Liver (tissue), 9 donors: ENCODE data around the gene BAAT. TPM values are rescaled to one million over a fixed set of nuclear protein-coding genes. Genes with fewer than 3 reads are reported as not detected.

Source experiments
- DNase-seq: peaks from one replicate; pipeline ENCODE4 v3.0.0-alpha.2; 2017; ENCODE audit warnings: low spot score
- H3K27ac ChIP-seq, 2 donors: one replicate each; pipeline ENCODE4 v1.7.0; 2013; ENCODE audit warnings: inconsistent platforms in 2 of 2, low read length in 2 of 2, control low read depth in 1 of 2, low read depth in 1 of 2, mild to moderate bottlenecking in 1 of 2
- H3K27me3 ChIP-seq, 4 donors: one replicate each; pipeline versions ENCODE4 v1.6.1 to v1.7.0; 2013; ENCODE audit warnings: low read length in 3 of 4, inconsistent platforms in 1 of 4, mild to moderate bottlenecking in 1 of 4, moderate library complexity in 1 of 4; ENCODE audit not compliant: control insufficient read depth in 4 of 4, insufficient read depth in 4 of 4
- H3K36me3 ChIP-seq, 4 donors: one replicate each; pipeline versions ENCODE4 v1.6.1 to v1.7.0; 2013; ENCODE audit warnings: low read length in 3 of 4, mild to moderate bottlenecking in 3 of 4, low read depth in 1 of 4, moderate library complexity in 1 of 4; ENCODE audit not compliant: control insufficient read depth in 4 of 4, insufficient read depth in 3 of 4
- H3K4me1 ChIP-seq, 4 donors: one replicate each; pipeline versions ENCODE4 v1.6.1 to v1.7.0; 2013; ENCODE audit warnings: low read length in 3 of 4, mild to moderate bottlenecking in 3 of 4, moderate library complexity in 1 of 4; ENCODE audit not compliant: control insufficient read depth in 4 of 4, insufficient read depth in 4 of 4
- H3K4me3 ChIP-seq, 3 donors: one replicate each; pipeline versions ENCODE4 v1.6.1 to v1.7.0; 2013; ENCODE audit warnings: low read length in 3 of 3, control low read depth in 1 of 3, low read depth in 1 of 3, mild to moderate bottlenecking in 1 of 3
- H3K9ac ChIP-seq, 2 donors: one replicate each; pipeline ENCODE4 v1.7.0; 2013; ENCODE audit warnings: low read length in 2 of 2, mild to moderate bottlenecking in 2 of 2, moderate library complexity in 2 of 2, control low read depth in 1 of 2, low read depth in 1 of 2
- H3K9me3 ChIP-seq, 4 donors: one replicate each; pipeline versions ENCODE4 v1.6.1 to v1.7.0; 2013; ENCODE audit warnings: low read length in 3 of 4; ENCODE audit not compliant: control insufficient read depth in 4 of 4
- FOXA1 ChIP-seq: IDR thresholded peaks from 2 replicates; pipeline ENCODE4 v1.6.1; 2016; ENCODE audit warnings: antibody characterized with exemption
- FOXA2 ChIP-seq: IDR thresholded peaks from 2 replicates; pipeline ENCODE4 v1.6.1; 2016; ENCODE audit warnings: antibody characterized with exemption
- GABPA ChIP-seq, 2 donors: IDR thresholded peaks in 1 of 2; conservative IDR thresholded peaks in 1 of 2; 2 replicates each; pipeline ENCODE4 v1.6.1; 2016; ENCODE audit warnings: antibody characterized with exemption in 2 of 2, mild to moderate bottlenecking in 1 of 2, moderate library complexity in 1 of 2
- HNF4G ChIP-seq: IDR thresholded peaks from 2 replicates; pipeline ENCODE4 v1.6.1; 2016; ENCODE audit warnings: antibody characterized with exemption
- JUND ChIP-seq, 2 donors: IDR thresholded peaks; 2 replicates each; pipeline ENCODE4 v1.6.1; 2016; ENCODE audit warnings: antibody characterized with exemption in 2 of 2
- RAD21 ChIP-seq, 2 donors: IDR thresholded peaks; 2 replicates each; pipeline ENCODE4 v1.6.1; 2016; ENCODE audit warnings: antibody characterized with exemption in 2 of 2, mild to moderate bottlenecking in 2 of 2
- RXRA ChIP-seq, 2 donors: IDR thresholded peaks; 2 replicates each; pipeline ENCODE4 v1.6.1; 2017 to 2018; ENCODE audit warnings: antibody characterized with exemption in 2 of 2, mild to moderate bottlenecking in 1 of 2
- SP1 ChIP-seq: IDR thresholded peaks from 2 replicates; pipeline ENCODE4 v1.6.1; 2018; ENCODE audit warnings: antibody characterized with exemption, mild to moderate bottlenecking
- TAF1 ChIP-seq: conservative IDR thresholded peaks from 2 replicates; pipeline ENCODE4 v1.6.1; 2016; ENCODE audit warnings: antibody characterized with exemption, mild to moderate bottlenecking
- YY1 ChIP-seq: IDR thresholded peaks from 2 replicates; pipeline ENCODE4 v1.6.1; 2016; ENCODE audit warnings: antibody characterized with exemption, mild to moderate bottlenecking
- WGBS: extraction: QIAGEN DNeasy Blood & Tissue Kit; methylation state at CpG from one replicate; pipeline ENCODE4 v1.1.7; 2013; 5-methylcytosine and 5-hydroxymethylcytosine counted together
- polyA plus RNA-seq, 2 donors: library from polyadenylated mRNA; stranded (reverse) in 1 of 2; unstranded in 1 of 2; fragments of 200-250 nt in 1 of 2; fragments of >200 nt in 1 of 2; fragmentation: Nextera tagmentation in 1 of 2; extraction: Ambion mirVana in 1 of 2; gene quantifications; one replicate each; pipeline versions ENCODE4 v1.2.1 to v1.2.3, GENCODE V29; 2013 to 2015
- total RNA-seq, 2 donors: library from RNA; depleted of rRNA; stranded (reverse); fragments of >200 nt; gene quantifications; one replicate each; pipeline ENCODE4 v1.2.3, GENCODE V29; 2014
- TF ChIP-seq, protein P1 (sequence below): IDR thresholded peaks from 2 replicates; pipeline ENCODE4 v1.6.1; 2016; ENCODE audit warnings: antibody characterized with exemption, mild to moderate bottlenecking
- TF ChIP-seq, protein P2 (sequence below): IDR thresholded peaks from 2 replicates; pipeline ENCODE4 v1.6.1; 2016; ENCODE audit warnings: antibody characterized with exemption
- TF ChIP-seq, protein P3 (sequence below): IDR thresholded peaks from 2 replicates; pipeline ENCODE4 v1.6.1; 2016; ENCODE audit warnings: antibody characterized with exemption
- TF ChIP-seq, protein P4 (sequence below): fragments of 150-350 bp; IDR thresholded peaks from 2 replicates; pipeline ENCODE4 v1.5.1; 2017; ENCODE audit warnings: improper control_type of control experiment, low read depth, low read length; ENCODE audit not compliant: missing input control
- TF ChIP-seq, protein P5 (sequence below): IDR thresholded peaks from 2 replicates; pipeline ENCODE4 v1.6.1; 2016; ENCODE audit warnings: antibody characterized with exemption
- donor health status: healthy.
- donor health status: healthy.
- donor health status: healthy.
- donor health status: healthy.
- donor health status: healthy.

The BAAT gene
- total and polyA plus RNA-seq, 4 donors, result 31.9 to 275 (median 151) TPM

DNA sequence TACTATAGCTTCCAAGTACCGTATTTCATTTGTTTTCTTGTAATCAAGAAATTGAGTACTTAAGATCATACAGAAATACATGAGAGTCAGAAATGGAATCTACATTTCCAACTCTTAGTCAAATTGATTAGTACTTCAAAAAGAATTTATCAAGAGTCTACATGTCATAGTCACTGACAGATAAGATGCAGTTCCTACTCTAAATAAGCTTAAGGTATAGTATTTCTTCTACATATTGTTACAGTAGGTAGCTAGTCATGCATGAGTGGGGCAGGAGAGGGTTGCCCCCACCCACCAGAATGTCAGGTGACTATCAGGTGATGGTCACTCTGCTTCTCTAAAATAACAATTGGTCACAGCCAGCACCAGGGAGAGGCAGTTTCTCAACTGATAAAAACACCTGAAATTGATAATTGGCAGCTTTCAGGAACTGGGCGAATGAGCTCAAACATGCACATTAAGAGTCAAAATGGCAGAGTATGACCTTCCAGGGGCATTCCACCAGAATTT is 2.9 kb downstream of the BAAT start:
- TF ChIP-seq YY1, result peak; percentile 64
- no peak for TF ChIP-seq GABPA (IDR thresholded peaks at IDR 0.05 in 1 of 2, conservative IDR thresholded peaks at IDR 0.05 in 1 of 2)
- TF ChIP-seq SP1, result no peak
- TF ChIP-seq, protein P1, sequence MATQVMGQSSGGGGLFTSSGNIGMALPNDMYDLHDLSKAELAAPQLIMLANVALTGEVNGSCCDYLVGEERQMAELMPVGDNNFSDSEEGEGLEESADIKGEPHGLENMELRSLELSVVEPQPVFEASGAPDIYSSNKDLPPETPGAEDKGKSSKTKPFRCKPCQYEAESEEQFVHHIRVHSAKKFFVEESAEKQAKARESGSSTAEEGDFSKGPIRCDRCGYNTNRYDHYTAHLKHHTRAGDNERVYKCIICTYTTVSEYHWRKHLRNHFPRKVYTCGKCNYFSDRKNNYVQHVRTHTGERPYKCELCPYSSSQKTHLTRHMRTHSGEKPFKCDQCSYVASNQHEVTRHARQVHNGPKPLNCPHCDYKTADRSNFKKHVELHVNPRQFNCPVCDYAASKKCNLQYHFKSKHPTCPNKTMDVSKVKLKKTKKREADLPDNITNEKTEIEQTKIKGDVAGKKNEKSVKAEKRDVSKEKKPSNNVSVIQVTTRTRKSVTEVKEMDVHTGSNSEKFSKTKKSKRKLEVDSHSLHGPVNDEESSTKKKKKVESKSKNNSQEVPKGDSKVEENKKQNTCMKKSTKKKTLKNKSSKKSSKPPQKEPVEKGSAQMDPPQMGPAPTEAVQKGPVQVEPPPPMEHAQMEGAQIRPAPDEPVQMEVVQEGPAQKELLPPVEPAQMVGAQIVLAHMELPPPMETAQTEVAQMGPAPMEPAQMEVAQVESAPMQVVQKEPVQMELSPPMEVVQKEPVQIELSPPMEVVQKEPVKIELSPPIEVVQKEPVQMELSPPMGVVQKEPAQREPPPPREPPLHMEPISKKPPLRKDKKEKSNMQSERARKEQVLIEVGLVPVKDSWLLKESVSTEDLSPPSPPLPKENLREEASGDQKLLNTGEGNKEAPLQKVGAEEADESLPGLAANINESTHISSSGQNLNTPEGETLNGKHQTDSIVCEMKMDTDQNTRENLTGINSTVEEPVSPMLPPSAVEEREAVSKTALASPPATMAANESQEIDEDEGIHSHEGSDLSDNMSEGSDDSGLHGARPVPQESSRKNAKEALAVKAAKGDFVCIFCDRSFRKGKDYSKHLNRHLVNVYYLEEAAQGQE, result no peak
- TF ChIP-seq, protein P2, sequence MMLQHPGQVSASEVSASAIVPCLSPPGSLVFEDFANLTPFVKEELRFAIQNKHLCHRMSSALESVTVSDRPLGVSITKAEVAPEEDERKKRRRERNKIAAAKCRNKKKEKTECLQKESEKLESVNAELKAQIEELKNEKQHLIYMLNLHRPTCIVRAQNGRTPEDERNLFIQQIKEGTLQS, result no peak
- TF ChIP-seq, protein P3, sequence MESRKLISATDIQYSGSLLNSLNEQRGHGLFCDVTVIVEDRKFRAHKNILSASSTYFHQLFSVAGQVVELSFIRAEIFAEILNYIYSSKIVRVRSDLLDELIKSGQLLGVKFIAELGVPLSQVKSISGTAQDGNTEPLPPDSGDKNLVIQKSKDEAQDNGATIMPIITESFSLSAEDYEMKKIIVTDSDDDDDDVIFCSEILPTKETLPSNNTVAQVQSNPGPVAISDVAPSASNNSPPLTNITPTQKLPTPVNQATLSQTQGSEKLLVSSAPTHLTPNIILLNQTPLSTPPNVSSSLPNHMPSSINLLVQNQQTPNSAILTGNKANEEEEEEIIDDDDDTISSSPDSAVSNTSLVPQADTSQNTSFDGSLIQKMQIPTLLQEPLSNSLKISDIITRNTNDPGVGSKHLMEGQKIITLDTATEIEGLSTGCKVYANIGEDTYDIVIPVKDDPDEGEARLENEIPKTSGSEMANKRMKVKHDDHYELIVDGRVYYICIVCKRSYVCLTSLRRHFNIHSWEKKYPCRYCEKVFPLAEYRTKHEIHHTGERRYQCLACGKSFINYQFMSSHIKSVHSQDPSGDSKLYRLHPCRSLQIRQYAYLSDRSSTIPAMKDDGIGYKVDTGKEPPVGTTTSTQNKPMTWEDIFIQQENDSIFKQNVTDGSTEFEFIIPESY, result no peak
- peaks cover 0 to 6% (median 1%) of the 10 kb centered on the region in 4 donors for H3K36me3 ChIP-seq
- 34% methylated on average over 2 of the region's 2 CpGs for WGBS

DNA sequence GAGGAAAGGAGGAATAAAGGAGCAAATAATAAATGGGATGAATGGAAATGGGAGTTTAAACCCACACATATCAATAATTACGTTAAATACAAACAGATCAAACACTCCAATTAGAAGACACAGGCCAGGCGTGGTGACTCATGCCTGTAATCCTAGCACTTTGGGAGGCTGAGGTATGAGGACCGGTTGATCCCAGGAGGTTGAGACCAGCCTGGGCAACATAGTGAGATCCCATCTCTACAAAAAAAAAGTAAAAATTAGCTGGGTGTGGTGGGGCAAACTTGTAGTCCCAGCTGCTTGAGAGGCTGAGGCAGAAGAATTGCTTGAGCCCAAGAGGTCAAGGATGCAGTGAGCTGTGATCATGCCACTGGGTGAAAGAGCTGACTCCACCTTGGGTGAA is 3.7 kb downstream of the BAAT start:
- Histone ChIP-seq H3K4me3 (peak overlapping the region in 1 of 3 donors; percentile 91), H3K36me3 (peaks cover 0 to 6% (median 1%) of the 10 kb centered on the region in 4 donors), H3K9ac (peak overlapping the region in 1 of 2 donors; percentile 67), H3K9me3 (peaks cover 0 to 2% (median 0%) of the 10 kb centered on the region in 4 donors), H3K27me3 (no peaks in the 10 kb centered on the region), H3K4me1 (peaks cover 4 to 44% (median 22%) of the 10 kb centered on the region in 4 donors), H3K27ac (peak overlapping the region; percentile 5 to 10)
- no peak for DNase-seq
- TF ChIP-seq TAF1 (no peak), FOXA1 (no peak), JUND (IDR thresholded peaks at IDR 0.05) (no peak), RAD21 (IDR thresholded peaks at IDR 0.05) (no peak), RXRA (IDR thresholded peaks at IDR 0.05) (no peak), HNF4G (no peak), SP1 (no peak), YY1 (no peak), FOXA2 (no peak)
- TF ChIP-seq, protein P4, sequence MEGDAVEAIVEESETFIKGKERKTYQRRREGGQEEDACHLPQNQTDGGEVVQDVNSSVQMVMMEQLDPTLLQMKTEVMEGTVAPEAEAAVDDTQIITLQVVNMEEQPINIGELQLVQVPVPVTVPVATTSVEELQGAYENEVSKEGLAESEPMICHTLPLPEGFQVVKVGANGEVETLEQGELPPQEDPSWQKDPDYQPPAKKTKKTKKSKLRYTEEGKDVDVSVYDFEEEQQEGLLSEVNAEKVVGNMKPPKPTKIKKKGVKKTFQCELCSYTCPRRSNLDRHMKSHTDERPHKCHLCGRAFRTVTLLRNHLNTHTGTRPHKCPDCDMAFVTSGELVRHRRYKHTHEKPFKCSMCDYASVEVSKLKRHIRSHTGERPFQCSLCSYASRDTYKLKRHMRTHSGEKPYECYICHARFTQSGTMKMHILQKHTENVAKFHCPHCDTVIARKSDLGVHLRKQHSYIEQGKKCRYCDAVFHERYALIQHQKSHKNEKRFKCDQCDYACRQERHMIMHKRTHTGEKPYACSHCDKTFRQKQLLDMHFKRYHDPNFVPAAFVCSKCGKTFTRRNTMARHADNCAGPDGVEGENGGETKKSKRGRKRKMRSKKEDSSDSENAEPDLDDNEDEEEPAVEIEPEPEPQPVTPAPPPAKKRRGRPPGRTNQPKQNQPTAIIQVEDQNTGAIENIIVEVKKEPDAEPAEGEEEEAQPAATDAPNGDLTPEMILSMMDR, result no peak
- TF ChIP-seq, protein P1, result no peak
- TF ChIP-seq, protein P2, result no peak
- TF ChIP-seq, protein P3, result no peak
- TF ChIP-seq, protein P5, sequence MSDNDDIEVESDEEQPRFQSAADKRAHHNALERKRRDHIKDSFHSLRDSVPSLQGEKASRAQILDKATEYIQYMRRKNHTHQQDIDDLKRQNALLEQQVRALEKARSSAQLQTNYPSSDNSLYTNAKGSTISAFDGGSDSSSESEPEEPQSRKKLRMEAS, result no peak
- 64% methylated on average over 3 of the region's 3 CpGs for WGBS

More for the DNA sequence above, 2.9 kb downstream of the BAAT start:
- Histone ChIP-seq H3K9me3 (peaks cover 0 to 2% (median 0%) of the 10 kb centered on the region in 4 donors), H3K9ac (peak overlapping the region; percentile 45 to 94), H3K27ac (peak overlapping the region; percentile 52 to 83), H3K4me1 (peaks cover 2 to 41% (median 20%) of the 10 kb centered on the region in 4 donors), H3K27me3 (no peaks in the 10 kb centered on the region), H3K4me3 (peak overlapping the region; percentile 56 to 91 (median 64))
- no peak for DNase-seq
